Right cardiac atrium (tissue), 5 donors: ENCODE measurements around the gene AK9. TPM values are rescaled to one million over a fixed set of nuclear protein-coding genes. Genes with fewer than 3 reads are reported as not detected.

ENCODE experiments used
- ATAC-seq, 2 donors: fragments of 200-7000 bp; cut with Tn5 transposase; one replicate each; pipeline versions ENCODE4 v1.8.0 to v1.9.1; 2020; ENCODE audit warnings: moderate library complexity in 2 of 2, mild to moderate bottlenecking in 1 of 2
- DNase-seq, 3 donors: peaks; one replicate each; pipeline ENCODE4 v3.0.0-alpha.2; 2020
- H3K27ac ChIP-seq: one replicate; pipeline ENCODE4 v1.5.1; 2013; ENCODE audit warnings: mild to moderate bottlenecking, low read length, control low read depth, moderate library complexity
- H3K27me3 ChIP-seq: one replicate; pipeline ENCODE4 v1.6.1; 2013; ENCODE audit not compliant: control insufficient read depth, insufficient read depth
- H3K4me1 ChIP-seq: one replicate; pipeline ENCODE4 v1.6.1; 2013; ENCODE audit warnings: low read length; ENCODE audit not compliant: control insufficient read depth, insufficient read depth
- H3K4me3 ChIP-seq: one replicate; pipeline ENCODE4 v1.5.1; 2013; ENCODE audit warnings: low read length, control low read depth
- H3K9me3 ChIP-seq: one replicate; pipeline ENCODE4 v1.6.1; 2013; ENCODE audit warnings: low read length; ENCODE audit not compliant: control insufficient read depth
- WGBS: extraction: QIAGEN DNeasy Blood & Tissue Kit; methylation state at CpG from one replicate; pipeline ENCODE4 v1.1.7; 2013; 5-methylcytosine and 5-hydroxymethylcytosine counted together
- intact Hi-C, 4 donors: fragments of 100-400 bp; cut with DNase I; formaldehyde crosslinking; loops; one replicate each; pipeline versions ENCODE4 v1.11.0 to v1.14.0; 2022 to 2023
- polyA plus RNA-seq: library from polyadenylated mRNA; stranded (reverse); fragments of 200-250 nt; gene quantifications from one replicate; pipeline ENCODE4 v1.2.3, GENCODE V29; 2013
- total RNA-seq, 4 donors: library from RNA; stranded (reverse); fragmentation: NEBNext Ultra II Directional; extraction: Animal tissue kit (Norgen Biotek cat#: 25700); gene quantifications; one replicate each; pipeline ENCODE4 v1.2.1, GENCODE V29; 2021
- donor health status: healthy with polysubstance abuse.
- donor health status: DM: no; HTN: yes; CAD: no.
- donor health status: DM: no; HTN: no; CAD: no.
- donor health status: DM: no; HTN: yes; CAD: no; lungs with severe emphysema.
- donor health status: DM: yes; HTN: yes; CAD: no.

The AK9 gene
- total and polyA plus RNA-seq, 5 donors: 8.3 to 13.2 (median 12.4) TPM

DNA sequence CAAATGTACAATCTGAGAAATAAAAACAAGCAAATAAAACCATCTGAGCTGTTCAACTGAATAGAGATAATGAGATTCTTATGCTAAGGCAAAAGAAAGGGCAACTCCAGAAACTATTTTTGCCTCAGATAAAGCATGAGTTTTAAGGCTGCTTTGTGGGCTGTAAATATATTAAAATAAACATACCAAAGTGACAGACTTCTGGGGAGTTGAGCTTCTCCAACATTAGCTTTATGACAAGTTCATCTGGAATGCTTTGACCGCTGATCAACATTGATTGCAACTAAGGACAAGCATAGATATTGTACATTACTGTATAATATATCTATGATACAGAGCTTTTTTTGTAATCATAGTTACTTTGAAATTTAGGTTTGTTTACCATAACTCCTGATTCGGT, 19.3 kb downstream of the AK9 start:
- H3K9me3 ChIP-seq: no peaks in the 10 kb centered on the region
- 73% methylated on average over 2 of the region's 2 CpGs for WGBS
- no peaks in the 10 kb centered on the region for H3K4me1 ChIP-seq
- intact Hi-C loops: no loop called here
- H3K27me3 ChIP-seq: no peaks in the 10 kb centered on the region
- H3K4me3 ChIP-seq: no peak overlapping the region
- ATAC-seq: no peak
- no peak for DNase-seq
- no peak overlapping the region for H3K27ac ChIP-seq

DNA sequence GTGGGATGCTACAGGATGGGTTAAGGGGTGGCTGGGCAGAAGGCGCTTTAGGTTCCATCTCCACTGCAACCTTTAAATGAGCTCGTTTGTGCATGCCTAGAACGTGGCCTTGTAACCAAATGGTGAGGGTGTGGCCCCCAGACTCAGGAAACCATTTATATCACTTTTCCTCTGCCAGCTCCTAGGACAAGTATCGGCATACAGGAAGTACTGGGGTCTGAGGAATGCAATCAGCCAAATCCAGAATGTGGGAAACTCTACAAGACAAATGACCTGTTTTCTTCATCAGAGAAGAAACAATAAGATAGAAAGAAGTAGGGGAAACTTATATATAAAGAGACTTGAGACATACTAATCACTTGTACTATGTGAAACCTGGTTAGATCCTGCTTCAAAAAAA, 21.2 kb downstream of the AK9 start:
- ATAC-seq (no peak), DNase-seq (no peak)
- no peak overlapping the region for H3K27ac ChIP-seq
- H3K4me1 ChIP-seq: no peaks in the 10 kb centered on the region
- no peaks in the 10 kb centered on the region for H3K27me3 ChIP-seq
- intact Hi-C loops: no loop called here
- no peak overlapping the region for H3K4me3 ChIP-seq
- WGBS: 65% methylated on average over 4 of the region's 4 CpGs
- H3K9me3 ChIP-seq: no peaks in the 10 kb centered on the region

GRCh38 chr6:109662192-109662591, 28.8 kb downstream of the AK9 start:
- Histone ChIP-seq H3K4me1 (no peaks in the 10 kb centered on the region), H3K27ac (no peak overlapping the region), H3K27me3 (no peaks in the 10 kb centered on the region), H3K9me3 (no peaks in the 10 kb centered on the region), H3K4me3 (no peak overlapping the region)
- 88% methylated on average over 2 of the region's 2 CpGs for WGBS
- intact Hi-C loops: no loop called here
- DNase-seq (no peak), ATAC-seq (no peak)

GRCh38 chr6:109660526-109661320, 30.3 kb downstream of the AK9 start:
- H3K4me3 ChIP-seq: no peak overlapping the region
- H3K27ac ChIP-seq: no peak overlapping the region
- no peaks in the 10 kb centered on the region for H3K9me3 ChIP-seq
- ATAC-seq: no peak
- intact Hi-C loops: no loop called here
- DNase-seq: no peak
- no peaks in the 10 kb centered on the region for H3K27me3 ChIP-seq
- H3K4me1 ChIP-seq: no peaks in the 10 kb centered on the region
- 37% methylated on average over 1 of the region's 1 CpG for WGBS

DNA sequence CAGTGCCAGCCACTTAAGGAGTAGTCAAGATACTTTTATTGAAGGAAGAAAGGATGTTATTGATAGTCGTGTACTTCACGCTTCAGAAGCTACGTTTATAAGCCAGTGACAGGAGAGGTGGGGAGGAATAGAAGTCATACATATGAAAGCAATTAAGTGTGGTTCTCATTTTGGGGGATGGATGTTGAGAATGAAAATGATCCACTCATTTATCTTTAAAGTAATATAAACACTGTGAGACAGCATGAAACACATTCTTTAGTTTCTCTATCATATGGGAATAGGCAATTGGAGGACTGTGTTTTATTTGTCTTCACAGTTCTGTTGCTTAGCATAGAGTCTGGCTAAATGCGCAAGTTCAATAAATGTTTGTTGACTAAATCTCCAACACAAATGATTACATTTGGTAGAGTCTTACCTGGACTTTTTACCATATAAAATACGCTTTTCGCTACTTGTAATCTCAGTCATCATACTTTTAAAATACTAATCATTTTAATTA, 35.2 kb downstream of the AK9 start:
- H3K27me3 ChIP-seq: no peaks in the 10 kb centered on the region
- DNase-seq: no peak
- H3K9me3 ChIP-seq: no peaks in the 10 kb centered on the region
- no peaks in the 10 kb centered on the region for H3K4me1 ChIP-seq
- no peak overlapping the region for H3K4me3 ChIP-seq
- intact Hi-C loops: no loop called here
- WGBS: 93% methylated on average over 6 of the region's 6 CpGs
- no peak for ATAC-seq
- H3K27ac ChIP-seq: no peak overlapping the region

DNA sequence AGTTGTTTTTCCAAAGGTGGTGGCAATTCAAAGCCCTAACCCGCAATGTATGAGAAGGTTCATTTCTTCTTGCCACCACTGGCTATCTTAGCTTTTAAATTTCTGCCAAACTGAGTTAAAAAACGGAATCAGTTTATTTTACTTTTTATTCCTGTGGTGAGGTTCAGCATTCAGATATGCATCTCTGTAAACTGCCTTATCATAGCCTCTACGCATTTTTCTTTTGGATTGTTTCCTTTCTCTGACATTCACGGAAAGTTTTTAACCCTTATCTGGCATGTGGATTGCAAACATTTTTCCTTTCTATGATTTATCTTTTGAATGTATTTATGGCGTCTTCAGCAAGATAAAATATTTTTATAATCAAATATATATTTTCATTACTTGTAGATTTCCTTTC, 37.7 kb downstream of the AK9 start:
- H3K27me3 ChIP-seq: no peaks in the 10 kb centered on the region
- H3K27ac ChIP-seq: no peak overlapping the region
- intact Hi-C loops: no loop called here
- no peaks in the 10 kb centered on the region for H3K9me3 ChIP-seq
- H3K4me1 ChIP-seq: no peaks in the 10 kb centered on the region
- DNase-seq: no peak
- WGBS: 55% methylated on average over 5 of the region's 5 CpGs
- no peak for ATAC-seq
- no peak overlapping the region for H3K4me3 ChIP-seq

GRCh38 chr6:109644131-109644530, 46.9 kb downstream of the AK9 start:
- WGBS: 91% methylated on average over 2 of the region's 2 CpGs
- Histone ChIP-seq H3K9me3 (peaks cover 3% of the 10 kb centered on the region), H3K4me3 (no peak overlapping the region), H3K4me1 (no peaks in the 10 kb centered on the region), H3K27me3 (no peaks in the 10 kb centered on the region), H3K27ac (no peak overlapping the region)
- no peak for ATAC-seq
- intact Hi-C loops: no loop called here
- no peak for DNase-seq

DNA sequence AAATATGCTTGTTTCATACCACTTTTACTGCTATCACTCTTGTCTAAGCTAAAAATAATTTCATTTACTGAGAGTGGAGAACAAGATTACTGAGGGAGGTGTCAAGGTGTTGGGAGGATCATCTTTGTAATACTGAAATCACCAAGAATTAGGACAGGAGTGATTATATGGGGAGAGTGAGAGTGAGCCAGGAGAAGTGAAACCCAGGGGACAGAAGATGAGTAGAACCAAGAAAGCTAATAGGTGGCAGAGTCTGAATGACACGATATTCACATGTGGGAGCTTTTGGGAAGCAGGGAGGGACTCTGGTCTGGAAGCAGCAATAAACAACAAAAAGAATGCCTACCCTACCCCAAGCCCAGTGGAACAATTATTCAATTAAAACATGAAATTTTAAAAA, 58.6 kb downstream of the AK9 start:
- no peak for ATAC-seq

DNA sequence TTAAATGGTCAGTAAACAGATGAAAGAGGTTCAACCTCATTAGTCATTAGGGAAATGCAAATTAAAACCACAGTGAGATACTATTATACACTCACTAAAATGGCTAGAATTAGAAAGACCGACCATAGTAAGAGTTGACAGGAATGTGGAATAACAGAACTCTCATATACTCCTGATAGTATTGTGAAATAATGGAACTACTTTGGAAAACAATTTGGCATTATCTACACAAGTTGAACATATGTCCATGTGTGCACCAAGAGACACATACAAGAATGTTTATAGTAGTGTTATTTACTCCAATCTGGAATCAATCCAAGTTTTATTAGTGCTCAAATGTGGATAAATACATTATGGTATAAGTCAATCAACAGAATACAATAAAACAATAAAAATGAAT, 59.6 kb downstream of the AK9 start:
- no peaks in the 10 kb centered on the region for H3K4me1 ChIP-seq
- H3K9me3 ChIP-seq: no peaks in the 10 kb centered on the region
- ATAC-seq (no peak), DNase-seq (no peak)
- WGBS: 97% methylated on average over 1 of the region's 1 CpG
- no peak overlapping the region for H3K4me3 ChIP-seq
- intact Hi-C loops: no loop called here
- H3K27me3 ChIP-seq: no peaks in the 10 kb centered on the region
- no peak overlapping the region for H3K27ac ChIP-seq

More for the DNA sequence above, 58.6 kb downstream of the AK9 start:
- intact Hi-C loops: no loop called here
- 88% methylated on average over 1 of the region's 1 CpG for WGBS
- DNase-seq: no peak
- H3K9me3 ChIP-seq: no peaks in the 10 kb centered on the region
- no peak overlapping the region for H3K27ac ChIP-seq
- H3K4me3 ChIP-seq: no peak overlapping the region
- no peaks in the 10 kb centered on the region for H3K27me3 ChIP-seq
- H3K4me1 ChIP-seq: no peaks in the 10 kb centered on the region

DNA sequence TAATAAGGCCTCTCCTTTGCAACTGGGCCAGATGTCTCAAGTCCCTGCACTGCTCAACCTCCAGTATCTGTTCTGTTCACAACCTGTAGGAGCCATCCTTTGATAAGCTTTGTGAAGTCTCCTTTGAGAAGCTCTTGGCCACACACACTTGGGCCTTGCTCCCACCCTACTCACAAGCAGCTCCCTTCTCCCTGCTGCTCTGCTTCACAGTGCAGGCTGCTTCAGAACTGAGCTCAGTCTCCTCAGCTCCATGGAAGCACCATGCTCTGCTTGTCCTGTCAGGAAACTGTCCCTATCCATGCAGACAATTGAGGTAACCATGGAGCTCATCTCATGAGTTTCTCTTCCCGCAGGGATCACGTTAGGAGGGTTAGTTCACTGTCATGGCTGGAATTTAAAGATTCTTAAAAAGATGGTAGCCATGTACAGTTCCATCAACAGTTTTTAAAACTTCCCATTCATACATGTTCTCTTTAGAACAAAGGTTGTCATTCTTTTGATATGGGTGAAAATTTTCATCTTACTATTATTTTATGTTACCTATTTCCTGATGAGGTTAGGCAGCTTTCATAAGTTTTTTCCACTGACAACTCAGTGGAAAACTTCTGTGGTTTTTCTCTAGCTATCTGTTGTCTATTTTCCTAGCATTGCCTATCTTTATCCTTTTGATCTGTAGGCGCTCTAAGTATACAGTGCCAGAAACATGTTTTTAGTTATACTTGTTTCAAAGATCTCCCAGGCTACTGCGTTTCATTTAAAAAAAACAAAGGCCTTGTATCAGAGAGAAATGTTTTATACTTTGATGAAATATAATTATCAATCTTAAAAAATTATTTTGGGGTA, 62.6 kb downstream of the AK9 start:
- H3K27ac ChIP-seq: no peak overlapping the region
- H3K4me1 ChIP-seq: no peaks in the 10 kb centered on the region
- no peaks in the 10 kb centered on the region for H3K27me3 ChIP-seq
- no peak overlapping the region for H3K4me3 ChIP-seq
- ATAC-seq (no peak), DNase-seq (no peak)
- 89% methylated on average over 4 of the region's 4 CpGs for WGBS
- intact Hi-C loops: no loop called here
- H3K9me3 ChIP-seq: no peaks in the 10 kb centered on the region

DNA sequence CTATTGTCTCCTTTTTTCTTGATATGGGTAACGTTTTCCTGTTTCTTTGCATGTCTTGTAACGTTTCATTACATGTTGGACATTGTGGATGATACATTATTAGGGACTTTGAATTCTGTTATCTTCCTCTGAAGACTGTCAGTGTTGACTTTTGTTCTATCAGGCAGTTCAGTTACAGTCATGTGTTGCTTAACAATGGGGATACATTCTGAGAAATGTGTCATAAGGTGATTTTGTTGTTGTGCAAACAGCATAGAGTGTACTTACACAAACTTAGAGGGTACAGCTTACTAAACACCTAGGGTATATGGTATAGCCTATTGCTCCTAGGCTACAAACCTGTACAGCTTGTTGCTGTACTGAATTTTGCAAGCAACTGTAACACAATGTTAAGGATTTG, 64.7 kb downstream of the AK9 start:
- intact Hi-C loops: no loop called here

More for the DNA sequence above, 64.7 kb downstream of the AK9 start:
- no peaks in the 10 kb centered on the region for H3K9me3 ChIP-seq
- H3K27ac ChIP-seq: no peak overlapping the region
- no peak for DNase-seq
- H3K27me3 ChIP-seq: no peaks in the 10 kb centered on the region
- H3K4me1 ChIP-seq: no peaks in the 10 kb centered on the region
- 67% methylated on average over 2 of the region's 2 CpGs for WGBS
- H3K4me3 ChIP-seq: no peak overlapping the region
- no peak for ATAC-seq
